ENCODE data around the gene CALU. TPM values are rescaled to one million over a fixed set of nuclear protein-coding genes. Genes with fewer than 3 reads are reported as not detected.

CALU gene
- total and polyA plus RNA-seq, 10 of the 15 experiments (the other 5 are each of a cell fraction or from before 2014, with no cell fraction given) = 31.2 to 75.6 (median 42.1) TPM

DNA sequence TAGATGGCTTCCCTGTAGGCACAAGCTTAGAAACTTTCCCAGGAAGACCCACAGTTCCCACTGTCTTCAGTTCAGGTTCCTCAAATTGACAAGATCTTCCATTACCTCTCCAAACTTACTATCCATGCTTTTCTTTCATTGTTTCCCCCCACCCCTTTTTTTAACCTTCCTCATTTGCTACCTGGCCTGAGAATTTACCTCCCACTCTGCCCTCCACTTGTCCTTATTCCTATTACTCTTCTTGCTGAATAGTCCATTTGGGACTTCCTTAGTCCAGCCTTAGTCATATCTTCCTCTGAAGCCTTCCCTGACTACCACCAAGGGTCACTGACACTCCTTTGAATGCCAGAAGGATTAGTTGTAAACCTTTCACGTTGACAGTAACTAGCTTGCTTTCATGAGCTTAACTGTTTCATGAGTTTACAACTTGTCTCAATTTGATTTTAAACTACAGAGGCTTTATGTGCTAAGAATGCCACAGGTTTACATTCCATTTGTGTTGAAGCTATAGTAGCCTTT is 1.2 kb upstream of the CALU start:
- H3K4me2 ChIP-seq (ENCODE audit: control insufficient read depth, insufficient read depth) = no peak overlapping the region
- no peak overlapping the region for H3K4me3 ChIP-seq
- H4K20me1 ChIP-seq (ENCODE audit: control insufficient read depth, insufficient read depth) = no peaks in the 10 kb centered on the region
- TF ChIP-seq, protein P1, sequence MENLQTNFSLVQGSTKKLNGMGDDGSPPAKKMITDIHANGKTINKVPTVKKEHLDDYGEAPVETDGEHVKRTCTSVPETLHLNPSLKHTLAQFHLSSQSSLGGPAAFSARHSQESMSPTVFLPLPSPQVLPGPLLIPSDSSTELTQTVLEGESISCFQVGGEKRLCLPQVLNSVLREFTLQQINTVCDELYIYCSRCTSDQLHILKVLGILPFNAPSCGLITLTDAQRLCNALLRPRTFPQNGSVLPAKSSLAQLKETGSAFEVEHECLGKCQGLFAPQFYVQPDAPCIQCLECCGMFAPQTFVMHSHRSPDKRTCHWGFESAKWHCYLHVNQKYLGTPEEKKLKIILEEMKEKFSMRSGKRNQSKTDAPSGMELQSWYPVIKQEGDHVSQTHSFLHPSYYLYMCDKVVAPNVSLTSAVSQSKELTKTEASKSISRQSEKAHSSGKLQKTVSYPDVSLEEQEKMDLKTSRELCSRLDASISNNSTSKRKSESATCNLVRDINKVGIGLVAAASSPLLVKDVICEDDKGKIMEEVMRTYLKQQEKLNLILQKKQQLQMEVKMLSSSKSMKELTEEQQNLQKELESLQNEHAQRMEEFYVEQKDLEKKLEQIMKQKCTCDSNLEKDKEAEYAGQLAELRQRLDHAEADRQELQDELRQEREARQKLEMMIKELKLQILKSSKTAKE (IDR thresholded peaks at IDR 0.05; ENCODE audit: low read depth, poor library complexity, severe bottlenecking) = no peak
- TF ChIP-seq, protein P2, sequence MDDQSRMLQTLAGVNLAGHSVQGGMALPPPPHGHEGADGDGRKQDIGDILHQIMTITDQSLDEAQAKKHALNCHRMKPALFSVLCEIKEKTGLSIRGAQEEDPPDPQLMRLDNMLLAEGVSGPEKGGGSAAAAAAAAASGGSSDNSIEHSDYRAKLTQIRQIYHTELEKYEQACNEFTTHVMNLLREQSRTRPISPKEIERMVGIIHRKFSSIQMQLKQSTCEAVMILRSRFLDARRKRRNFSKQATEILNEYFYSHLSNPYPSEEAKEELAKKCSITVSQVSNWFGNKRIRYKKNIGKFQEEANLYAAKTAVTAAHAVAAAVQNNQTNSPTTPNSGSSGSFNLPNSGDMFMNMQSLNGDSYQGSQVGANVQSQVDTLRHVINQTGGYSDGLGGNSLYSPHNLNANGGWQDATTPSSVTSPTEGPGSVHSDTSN (IDR thresholded peaks at IDR 0.05; ENCODE audit: insufficient replicate concordance, low read depth, low read length) = no peak
- TF ChIP-seq HCFC1 (IDR thresholded peaks at IDR 0.05; ENCODE audit: low read length) = no peak
- TF ChIP-seq FOXK2 (IDR thresholded peaks at IDR 0.05) = no peak
- no peak for TF ChIP-seq SMAD1 (IDR thresholded peaks at IDR 0.05; ENCODE audit: low read depth, partially characterized antibody)
- TF ChIP-seq, protein P3, sequence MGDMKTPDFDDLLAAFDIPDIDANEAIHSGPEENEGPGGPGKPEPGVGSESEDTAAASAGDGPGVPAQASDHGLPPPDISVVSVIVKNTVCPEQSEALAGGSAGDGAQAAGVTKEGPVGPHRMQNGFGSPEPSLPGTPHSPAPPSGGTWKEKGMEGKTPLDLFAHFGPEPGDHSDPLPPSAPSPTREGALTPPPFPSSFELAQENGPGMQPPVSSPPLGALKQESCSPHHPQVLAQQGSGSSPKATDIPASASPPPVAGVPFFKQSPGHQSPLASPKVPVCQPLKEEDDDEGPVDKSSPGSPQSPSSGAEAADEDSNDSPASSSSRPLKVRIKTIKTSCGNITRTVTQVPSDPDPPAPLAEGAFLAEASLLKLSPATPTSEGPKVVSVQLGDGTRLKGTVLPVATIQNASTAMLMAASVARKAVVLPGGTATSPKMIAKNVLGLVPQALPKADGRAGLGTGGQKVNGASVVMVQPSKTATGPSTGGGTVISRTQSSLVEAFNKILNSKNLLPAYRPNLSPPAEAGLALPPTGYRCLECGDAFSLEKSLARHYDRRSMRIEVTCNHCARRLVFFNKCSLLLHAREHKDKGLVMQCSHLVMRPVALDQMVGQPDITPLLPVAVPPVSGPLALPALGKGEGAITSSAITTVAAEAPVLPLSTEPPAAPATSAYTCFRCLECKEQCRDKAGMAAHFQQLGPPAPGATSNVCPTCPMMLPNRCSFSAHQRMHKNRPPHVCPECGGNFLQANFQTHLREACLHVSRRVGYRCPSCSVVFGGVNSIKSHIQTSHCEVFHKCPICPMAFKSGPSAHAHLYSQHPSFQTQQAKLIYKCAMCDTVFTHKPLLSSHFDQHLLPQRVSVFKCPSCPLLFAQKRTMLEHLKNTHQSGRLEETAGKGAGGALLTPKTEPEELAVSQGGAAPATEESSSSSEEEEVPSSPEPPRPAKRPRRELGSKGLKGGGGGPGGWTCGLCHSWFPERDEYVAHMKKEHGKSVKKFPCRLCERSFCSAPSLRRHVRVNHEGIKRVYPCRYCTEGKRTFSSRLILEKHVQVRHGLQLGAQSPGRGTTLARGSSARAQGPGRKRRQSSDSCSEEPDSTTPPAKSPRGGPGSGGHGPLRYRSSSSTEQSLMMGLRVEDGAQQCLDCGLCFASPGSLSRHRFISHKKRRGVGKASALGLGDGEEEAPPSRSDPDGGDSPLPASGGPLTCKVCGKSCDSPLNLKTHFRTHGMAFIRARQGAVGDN (IDR thresholded peaks at IDR 0.05) = no peak
- no peak for TF ChIP-seq RUNX3 (IDR thresholded peaks at IDR 0.05; ENCODE audit: low read length)
- TF ChIP-seq POLR2AphosphoS5 (IDR thresholded peaks at IDR 0.05; ENCODE audit: low read length) = no peak
- no peak for TF ChIP-seq BACH1 (IDR thresholded peaks at IDR 0.05; ENCODE audit: borderline replicate concordance)
- TF ChIP-seq TCF12 (IDR thresholded peaks at IDR 0.05; ENCODE audit: low read depth, low read length) = no peak
- peaks cover 39% of the 10 kb centered on the region for H3K79me2 ChIP-seq (ENCODE audit: control insufficient read depth, insufficient read depth, low read length)
- no peak for ATAC-seq
- SMC1A ChIA-PET (ENCODE audit: uncharacterized antibody, unreplicated experiment) = interaction anchor here (0.7 to 2.9 kb wide), 15 partner anchors 10 to 203 kb away, joined by 3 to 13 read pairs (median 4); no protein-coding TSS in a partner anchor
- no peak overlapping the region for H3K9ac ChIP-seq (ENCODE audit: control insufficient read depth, insufficient read depth, low read length)
- DNase-seq (ENCODE audit: low read depth, low spot score) = no peak
- POLR2A ChIA-PET = interaction anchor here (1.0 to 4.0 kb wide), 5 partner anchors 10 to 65 kb away, joined by 4 to 25 read pairs (median 5); no protein-coding TSS in a partner anchor
- H3K27me3 ChIP-seq (replicated peaks in 1 of 2; ENCODE audit: control insufficient read depth in 2 of 2, insufficient read depth in 2 of 2, low read length in 1 of 2) = no peaks in the 10 kb centered on the region; a peak in 1 of 4 replicates
- intact Hi-C loops (cut with micrococcal nuclease; ENCODE audit: unreplicated experiment) (loop anchor here (5.0 kb wide), 1 partner anchor 124 kb away; the partner anchor contains the start of gene ATP6V1F), in situ Hi-C loops (cut with MboI) (no loop called here)
- peak overlapping the region; percentile 91; the same call in 1 of the 2 replicates for H2AFZ ChIP-seq (ENCODE audit: control insufficient read depth, low read depth, low read length)
- H3K36me3 ChIP-seq (ENCODE audit: control insufficient read depth in 2 of 2, insufficient read depth in 2 of 2, low read length in 1 of 2) = no peaks in the 10 kb centered on the region
- no peaks in the 10 kb centered on the region for H3K9me3 ChIP-seq (replicated peaks; ENCODE audit: control insufficient read depth, insufficient read depth, low read length)
- CTCF ChIA-PET = interaction anchor here (1.0 to 2.7 kb wide), 10 partner anchors 10 to 356 kb away, joined by 3 to 13 read pairs (median 5); partner anchors contain the start of genes ATP6V1F and GARIN1A
- peaks cover 5% of the 10 kb centered on the region; the same call in 1 of the 2 replicates for H3K4me1 ChIP-seq (ENCODE audit: control insufficient read depth, insufficient read depth, low read length)
- no peak for FAIRE-seq
- H3K27ac ChIP-seq (ENCODE audit: control insufficient read depth, insufficient read depth) = no peak overlapping the region
- no TSS peak for BruUV-seq (replicated peaks)
- RAD21 ChIA-PET (ENCODE audit: unreplicated experiment) = interaction anchor here (0.8 to 2.2 kb wide), 8 partner anchors 64 to 316 kb away, joined by 3 to 8 read pairs (median 4); partner anchors contain the start of gene ATP6V1F
- WGBS (ENCODE audit: insufficient coverage, insufficient replicate concordance, low lambda C conversion rate, missing lambda C conversion rate) = 57% methylated on average over 1 of the region's 1 CpG
